HG03045 (cell line): ENCODE measurements around the gene GTF3C5.
"Not testable (repeated sequence)": the region's sequence is repeated elsewhere in the genome, so short reads cannot be mapped to it uniquely, and the experiment has no call there.

Experiments
- ATAC-seq: cut with Tn5 transposase; IDR thresholded peaks from one replicate; pipeline ENCODE4 v1.9.1; 2021; ENCODE audit warnings: mild to moderate bottlenecking, moderate library complexity; ENCODE audit not compliant: unreplicated experiment

Gene GTF3C5

GRCh38 chr9:133067006-133067405 lies 36.2 kb downstream of the GTF3C5 start:
- ATAC-seq: no peak

DNA sequence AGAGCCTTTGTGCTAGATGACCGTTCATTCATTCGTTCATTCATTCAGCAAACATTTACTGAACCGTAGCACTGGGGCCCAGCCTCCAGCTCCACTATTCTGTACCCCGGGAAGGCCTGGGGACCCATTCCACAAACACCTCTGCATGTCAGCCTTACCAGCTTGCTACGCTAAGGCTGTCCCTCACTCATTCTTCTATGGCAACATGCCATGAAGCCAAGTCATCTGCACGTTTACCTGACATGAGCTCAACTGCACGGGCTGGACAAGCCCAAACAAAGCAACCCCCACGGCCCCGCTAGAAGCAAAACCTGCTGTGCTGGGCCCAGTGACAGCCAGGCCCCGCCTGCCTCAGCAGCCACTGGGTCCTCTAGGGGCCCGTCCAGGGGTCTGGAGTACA lies 37.0 kb downstream of the GTF3C5 start:
- no peak for ATAC-seq

DNA sequence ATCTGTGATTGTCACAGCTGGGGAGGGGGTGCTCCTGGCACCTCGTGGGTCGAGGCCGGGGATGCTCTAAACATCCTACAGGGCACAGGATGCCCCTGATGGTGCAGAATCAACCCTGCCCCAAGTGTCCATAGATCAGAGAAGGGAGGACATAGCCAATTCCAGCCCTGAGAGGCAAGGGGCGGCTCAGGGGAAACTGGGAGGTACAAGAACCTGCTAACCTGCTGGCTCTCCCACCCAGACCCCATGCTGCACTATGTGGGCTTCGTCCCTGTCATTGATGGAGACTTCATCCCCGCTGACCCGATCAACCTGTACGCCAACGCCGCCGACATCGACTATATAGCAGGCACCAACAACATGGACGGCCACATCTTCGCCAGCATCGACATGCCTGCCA lies 37.6 kb downstream of the GTF3C5 start:
- ATAC-seq: not testable (repeated sequence)

- ATAC-seq: not testable (repeated sequence)
These were observed 39.7 kb downstream of the GTF3C5 start for GRCh38 chr9:133070500-133070961.

DNA sequence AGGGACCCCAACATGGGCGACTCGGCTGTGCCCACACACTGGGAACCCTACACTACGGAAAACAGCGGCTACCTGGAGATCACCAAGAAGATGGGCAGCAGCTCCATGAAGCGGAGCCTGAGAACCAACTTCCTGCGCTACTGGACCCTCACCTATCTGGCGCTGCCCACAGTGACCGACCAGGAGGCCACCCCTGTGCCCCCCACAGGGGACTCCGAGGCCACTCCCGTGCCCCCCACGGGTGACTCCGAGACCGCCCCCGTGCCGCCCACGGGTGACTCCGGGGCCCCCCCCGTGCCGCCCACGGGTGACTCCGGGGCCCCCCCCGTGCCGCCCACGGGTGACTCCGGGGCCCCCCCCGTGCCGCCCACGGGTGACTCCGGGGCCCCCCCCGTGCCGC lies 40.2 kb downstream of the GTF3C5 start:
- not testable (repeated sequence) for ATAC-seq

GRCh38 chr9:133071484-133072150 lies 40.8 kb downstream of the GTF3C5 start:
- no peak for ATAC-seq

DNA sequence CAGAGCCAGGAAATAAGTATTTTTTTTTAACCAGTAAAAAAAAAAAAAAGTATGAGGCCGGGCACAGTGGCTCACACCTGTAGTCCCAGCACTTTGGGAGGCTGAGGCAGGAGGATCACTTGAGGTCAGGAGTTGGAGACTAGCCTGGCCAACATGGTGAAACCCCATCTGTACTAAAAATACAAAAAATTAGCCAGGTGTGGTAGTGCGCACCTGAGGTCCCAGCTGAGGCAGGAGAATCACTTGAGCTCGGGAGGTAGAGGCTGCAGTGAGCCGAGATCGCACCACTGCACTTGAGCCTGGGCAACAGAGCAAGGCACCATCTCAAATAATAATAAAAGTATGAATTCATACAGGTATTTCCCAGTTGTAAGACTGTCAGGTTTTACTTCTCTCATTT lies 41.4 kb downstream of the GTF3C5 start:
- ATAC-seq: not testable (repeated sequence)

- ATAC-seq: no peak
These were observed 42.6 kb downstream of the GTF3C5 start for GRCh38 chr9:133073086-133074014.

DNA sequence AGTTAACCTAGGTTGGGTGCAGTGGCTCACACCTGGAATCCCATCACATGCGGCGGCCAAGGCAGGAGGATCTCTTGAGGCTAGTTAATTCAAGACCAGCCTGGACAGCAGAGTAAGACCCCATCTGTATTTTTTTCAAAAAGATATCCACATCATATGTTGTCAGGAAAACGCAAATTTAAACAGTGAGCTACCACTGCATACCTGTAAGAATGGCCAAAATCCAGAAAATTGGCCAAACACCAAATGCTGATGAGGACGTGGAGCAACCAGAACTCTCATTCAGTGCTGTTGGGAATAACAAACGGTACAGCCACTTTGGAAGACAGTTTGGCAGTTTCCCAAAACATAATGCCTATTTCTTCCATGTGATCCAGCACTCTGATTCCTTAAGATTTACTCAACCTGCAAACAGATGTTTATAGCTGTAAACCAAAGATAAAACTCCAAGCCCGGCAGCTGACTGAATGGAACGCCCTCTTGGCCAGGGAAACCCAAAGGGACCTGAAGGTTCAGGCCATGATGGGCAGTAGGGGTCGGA lies 43.4 kb downstream of the GTF3C5 start:
- no peak for ATAC-seq

DNA sequence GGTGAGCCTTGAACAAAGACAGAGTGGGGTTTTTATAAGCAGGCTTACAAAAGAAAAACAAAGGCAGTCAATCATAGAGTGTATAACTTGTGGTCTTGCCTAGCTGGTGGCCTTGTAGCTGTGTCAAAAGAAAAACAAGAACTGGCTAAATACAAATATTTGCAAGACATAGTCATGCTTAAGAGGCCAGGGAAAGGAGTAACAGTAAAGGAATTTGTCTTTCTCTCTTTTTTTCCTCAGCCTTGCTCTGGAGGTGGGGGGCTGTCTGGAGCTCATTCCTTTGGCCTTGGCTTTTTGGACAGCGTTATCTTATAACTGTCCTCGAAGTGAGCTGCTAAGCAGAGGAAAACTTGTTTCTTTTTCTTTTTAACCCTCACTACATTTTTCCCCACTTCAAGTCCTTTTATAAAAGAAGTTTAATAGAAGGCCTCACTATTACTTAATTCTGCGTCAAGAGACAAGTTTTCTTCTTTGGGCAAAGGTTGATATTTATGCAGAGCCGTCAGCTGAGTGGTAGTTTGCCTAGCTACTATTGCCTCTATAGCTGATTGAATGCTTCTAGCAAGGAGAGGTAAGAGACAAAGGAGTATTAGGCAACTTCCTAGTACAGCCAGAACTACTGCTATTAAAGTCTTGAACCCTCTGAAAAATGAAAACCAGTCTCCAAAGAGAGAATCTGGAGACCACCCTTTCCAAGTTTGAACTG lies 45.3 kb downstream of the GTF3C5 start:
- ATAC-seq: no peak

DNA sequence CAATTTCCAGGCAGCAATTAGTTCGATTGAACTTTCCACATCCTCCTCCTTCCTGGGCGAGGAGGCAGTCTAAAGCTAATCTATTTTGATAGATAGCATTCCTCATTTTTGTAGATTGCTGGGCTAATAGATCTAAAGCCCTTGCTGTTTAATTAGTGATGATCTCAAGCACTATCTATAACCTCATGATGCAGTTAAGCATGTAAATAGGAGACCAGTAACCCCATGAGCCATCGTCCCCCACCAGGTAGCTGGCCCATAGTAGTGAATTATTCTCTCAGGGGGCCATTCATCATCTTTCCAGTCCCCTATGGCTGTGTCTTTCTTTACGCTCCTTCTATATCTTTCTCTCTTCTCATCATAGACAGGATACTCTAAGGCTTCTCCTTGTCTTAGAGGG lies 45.9 kb downstream of the GTF3C5 start:
- ATAC-seq: no peak

GRCh38 chr9:133078486-133078885 lies 47.7 kb downstream of the GTF3C5 start:
- no peak for ATAC-seq

- no peak for ATAC-seq
These were observed 49.4 kb downstream of the GTF3C5 start for GRCh38 chr9:133080161-133080560.

DNA sequence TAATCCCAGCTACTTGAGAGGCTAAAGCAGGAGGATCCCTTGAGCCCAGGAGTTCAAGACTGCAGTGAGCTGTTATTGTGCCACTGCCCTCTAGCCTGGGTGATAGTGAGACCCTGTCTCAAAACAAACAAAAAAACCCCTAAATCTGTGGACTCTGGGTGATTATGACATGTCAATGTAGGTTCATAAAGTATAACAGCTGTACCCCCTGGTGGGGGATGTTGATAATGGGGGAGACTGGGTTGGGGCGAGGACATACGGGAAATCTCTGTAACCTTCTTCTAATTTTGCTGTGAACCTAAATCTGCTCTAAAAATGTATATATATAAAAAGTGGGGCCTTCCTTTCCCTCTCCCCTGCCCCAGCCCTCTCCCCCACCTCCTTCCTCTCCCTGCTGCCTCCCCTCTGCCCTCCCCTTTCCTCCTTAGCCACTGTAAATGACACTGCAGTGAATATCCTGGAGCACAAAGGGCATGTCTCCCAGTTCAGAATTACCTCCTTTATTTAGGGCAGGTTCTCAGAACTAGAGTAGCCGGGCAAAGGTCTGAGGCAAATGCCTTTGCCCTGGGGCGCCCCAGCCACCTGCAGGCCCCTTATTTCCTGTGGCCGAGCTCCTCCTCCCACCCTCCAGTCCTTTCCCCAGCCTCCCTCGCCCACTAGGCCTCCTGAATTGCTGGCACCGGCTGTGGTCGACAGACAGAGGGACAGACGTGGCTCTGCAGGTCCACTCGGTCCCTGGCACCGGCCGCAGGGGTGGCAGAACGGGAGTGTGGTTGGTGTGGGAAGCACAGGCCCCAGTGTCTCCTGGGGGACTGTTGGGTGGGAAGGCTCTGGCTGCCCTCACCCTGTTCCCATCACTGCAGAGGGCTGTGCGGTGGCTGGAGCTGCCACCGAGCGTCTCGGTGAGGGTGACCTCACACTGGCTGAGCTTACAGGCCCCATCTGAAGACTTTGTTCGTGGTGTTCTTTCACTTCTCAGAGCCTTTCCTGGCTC lies 50.3 kb downstream of the GTF3C5 start:
- not testable (repeated sequence) for ATAC-seq

DNA sequence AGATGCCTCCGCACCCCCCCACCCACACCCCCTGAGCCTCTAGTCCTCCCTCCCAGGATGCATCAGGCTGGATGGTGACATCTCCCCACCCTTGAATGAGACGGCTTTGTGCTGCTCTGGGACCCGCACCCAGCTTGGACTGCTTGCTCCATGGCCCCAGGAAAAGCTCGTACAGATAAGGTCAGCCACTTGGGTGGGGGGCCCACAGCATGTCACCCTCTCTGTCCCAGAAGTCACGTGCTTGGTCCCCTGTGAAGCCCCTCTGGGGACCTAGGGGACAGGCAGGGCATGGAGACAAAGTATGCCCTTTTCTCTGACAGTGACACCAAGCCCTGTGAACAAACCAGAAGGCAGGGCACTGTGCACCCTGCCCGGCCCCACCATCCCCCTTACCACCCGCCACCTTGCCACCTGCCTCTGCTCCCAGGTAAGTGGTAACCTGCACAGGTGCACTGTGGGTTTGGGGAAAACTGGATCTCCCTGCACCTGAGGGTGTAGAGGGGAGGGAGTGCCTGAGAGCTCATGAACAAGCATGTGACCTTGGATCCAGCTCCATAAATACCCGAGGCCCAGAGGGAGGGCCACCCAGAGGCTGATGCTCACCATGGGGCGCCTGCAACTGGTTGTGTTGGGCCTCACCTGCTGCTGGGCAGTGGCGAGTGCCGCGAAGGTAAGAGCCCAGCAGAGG lies 51.3 kb downstream of the GTF3C5 start:
- not testable (repeated sequence) for ATAC-seq

DNA sequence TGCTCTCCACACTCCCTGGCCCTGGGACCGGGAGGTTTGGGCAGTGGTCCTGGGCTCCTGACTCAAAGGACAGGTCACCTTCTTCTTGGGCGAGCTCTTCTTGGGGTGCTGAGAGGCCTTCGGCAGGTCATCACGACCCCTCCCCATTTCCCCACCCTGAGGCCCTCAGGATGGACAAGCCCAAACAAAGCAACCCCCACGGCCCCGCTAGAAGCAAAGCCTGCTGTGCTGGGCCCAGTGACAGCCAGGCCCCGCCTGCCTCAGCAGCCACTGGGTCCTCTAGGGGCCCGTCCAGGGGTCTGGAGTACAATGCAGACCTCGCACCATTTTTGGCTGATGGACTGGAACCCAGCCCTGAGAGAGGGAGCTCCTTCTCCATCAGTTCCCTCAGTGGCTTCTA lies 52.9 kb downstream of the GTF3C5 start:
- ATAC-seq: not testable (repeated sequence)

GRCh38 chr9:133086212-133086860 lies 55.5 kb downstream of the GTF3C5 start:
- ATAC-seq: not testable (repeated sequence)

GRCh38 chr9:133086894-133087293 lies 56.1 kb downstream of the GTF3C5 start:
- no peak for ATAC-seq
